Fibroblast of skin of scalp (primary cell): ENCODE measurements around the gene ALAS1.

Experiments
- DNase-seq: peaks from one replicate; pipeline ENCODE4 v3.0.0-alpha.2; 2013

The ALAS1 gene

DNA sequence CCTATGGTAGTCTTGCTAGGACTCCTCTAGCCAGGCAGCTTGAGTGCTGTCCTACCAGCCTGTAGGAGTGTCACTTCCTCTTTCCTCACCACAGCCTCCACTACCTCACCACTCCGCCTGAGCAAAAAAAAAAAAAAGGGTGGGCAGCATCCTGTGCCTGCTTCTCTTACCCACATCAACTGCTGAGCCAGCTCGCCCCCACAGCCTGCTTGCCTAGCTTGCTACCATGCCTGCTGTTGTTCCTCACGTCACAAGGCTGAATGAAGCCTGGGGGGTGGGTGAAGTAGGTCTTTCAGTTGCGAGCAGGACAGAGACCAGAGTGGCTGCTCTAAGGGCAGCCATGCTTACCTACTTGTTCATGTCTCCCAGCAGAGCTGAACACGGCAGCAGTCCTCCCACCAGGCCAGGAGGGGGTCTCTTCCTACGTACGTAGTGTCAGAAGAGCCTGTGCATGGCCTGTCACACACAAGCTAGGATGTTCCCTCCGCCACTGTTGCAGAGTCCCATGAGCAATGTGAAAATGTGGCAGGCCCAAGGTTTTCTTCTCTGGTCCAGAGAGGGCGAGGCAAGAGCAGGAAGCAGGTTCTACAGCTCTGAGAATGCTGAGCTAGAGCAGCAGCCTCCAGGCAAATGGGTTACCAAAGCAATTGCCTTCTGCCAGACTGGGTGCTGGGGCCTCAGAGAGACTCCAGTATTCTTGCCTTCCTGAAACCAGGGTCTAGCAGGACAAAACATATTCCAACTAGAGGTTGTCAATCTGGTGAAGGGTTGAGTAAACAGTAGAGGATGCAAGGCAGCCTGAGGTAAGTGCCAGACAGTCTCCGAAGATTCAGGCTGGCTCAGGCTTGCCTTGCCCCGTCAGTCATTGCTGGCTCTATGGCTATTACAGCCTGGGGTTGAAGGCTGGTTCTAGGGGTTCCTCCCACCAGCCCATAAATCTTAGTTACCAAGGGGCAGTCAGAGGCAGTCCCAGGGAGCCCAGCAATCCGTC is 55.6 kb downstream of the ALAS1 start:
- DNase-seq: no peak

DNA sequence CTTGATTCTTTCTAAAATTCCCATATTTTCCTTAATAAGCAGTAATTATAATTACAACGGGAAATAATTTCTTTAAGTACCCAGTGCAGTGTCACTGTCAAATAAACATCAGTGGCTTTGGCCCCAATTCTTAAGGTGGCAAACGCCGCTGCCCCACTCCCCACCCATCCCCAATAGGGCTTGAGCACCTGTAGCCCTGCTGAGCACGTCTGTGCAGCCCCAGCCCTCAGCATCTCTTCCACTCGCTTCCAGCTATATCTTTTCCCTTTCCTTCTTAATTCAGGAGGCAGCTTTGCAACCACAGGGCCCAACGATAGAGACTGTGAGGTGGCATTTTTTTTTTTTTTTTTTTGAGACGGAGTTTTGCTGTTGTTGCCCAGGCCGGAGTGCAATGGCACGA is 56.6 kb downstream of the ALAS1 start:
- DNase-seq: no peak

DNA sequence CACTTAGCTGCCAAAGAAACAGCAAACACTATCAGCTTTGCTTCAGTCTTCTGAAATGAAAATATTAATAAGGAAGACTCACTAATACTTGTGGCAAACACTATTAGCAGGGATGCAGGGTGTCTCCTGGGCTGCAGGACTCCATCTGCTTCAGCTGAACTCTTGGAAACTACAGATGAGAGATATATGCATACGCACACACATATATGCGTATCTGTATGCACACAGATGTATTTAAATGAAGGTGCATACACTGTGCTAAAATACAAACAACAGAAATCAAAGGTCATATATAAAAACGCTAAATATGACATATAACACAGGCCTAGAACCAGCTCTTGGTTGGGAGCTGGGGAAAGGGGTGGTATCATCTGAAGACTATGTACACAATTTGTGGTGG is 58.2 kb downstream of the ALAS1 start:
- DNase-seq: no peak

DNA sequence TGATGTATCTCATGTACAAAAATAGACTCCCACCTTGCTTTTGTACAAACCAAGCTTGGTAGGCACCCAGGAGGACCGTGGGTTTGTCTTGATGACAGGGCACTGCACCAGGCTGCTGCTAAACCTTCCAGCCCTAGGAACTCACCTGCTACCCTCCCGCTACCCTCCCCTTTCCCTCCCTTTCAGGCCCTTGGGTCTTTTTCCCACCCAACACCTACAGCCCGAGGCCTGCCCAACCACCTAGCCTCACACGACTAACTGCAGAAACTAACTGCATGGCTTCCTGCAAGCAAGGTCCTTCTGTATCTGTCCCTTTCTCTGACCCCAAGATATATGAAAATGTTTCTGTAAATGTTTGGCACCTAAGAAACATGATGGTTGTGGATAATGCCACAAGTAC is 58.7 kb downstream of the ALAS1 start:
- no peak for DNase-seq

DNA sequence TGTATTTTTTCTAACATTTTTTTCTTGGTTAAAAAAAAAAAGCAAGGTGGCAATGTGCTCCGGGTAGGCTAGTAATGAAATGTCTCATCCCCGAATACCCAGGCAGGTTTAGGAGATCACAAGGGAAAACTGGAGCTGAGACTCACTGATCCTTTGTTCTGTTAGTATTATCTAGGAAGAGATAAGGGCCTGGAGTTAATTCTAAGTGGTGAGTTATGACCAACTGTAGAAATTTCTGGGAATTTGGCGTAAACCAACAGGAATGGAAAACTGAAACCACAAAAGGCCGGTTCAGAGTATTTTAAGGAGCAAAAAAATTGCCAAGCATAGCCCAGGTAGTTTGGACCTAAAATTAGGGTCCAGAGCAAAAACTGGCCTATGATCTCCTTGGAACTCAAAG is 60.0 kb downstream of the ALAS1 start:
- no peak for DNase-seq

DNA sequence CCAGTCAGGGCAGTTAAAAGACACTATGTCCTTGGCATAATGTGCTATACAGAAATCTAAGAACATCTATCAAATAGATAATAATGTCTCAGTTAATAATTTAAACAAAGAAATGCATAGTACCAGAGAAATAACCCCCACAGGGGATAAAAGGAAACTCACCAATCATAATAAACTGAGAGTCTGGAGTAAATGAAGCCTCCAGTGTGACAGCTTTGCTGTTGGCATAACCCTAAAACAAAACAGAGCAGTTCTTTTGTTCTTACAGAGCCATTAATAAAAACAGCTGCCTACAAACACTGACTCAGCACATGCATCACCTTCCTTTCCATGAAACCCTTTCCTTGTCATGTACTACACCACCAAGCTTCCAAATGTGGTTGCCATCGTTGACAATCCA is 61.1 kb downstream of the ALAS1 start:
- DNase-seq: no peak

DNA sequence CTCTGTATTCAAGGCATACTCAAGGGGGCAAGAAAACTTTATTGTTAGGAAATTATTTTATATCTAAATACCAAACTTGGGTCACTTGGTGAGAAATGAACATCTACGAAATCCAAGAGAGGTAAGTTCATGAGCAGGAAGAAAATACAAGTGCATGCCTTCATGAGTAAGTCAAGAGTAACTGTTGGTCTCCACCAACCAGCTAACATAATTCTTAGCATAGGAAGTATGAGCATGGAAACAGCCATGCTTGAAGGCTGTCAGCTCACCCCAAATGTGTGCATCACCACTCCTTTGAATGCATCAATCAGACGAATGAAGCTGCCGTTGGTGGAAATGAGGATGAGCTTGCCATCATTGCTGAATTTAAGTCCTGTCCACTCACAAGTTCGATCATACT is 61.5 kb downstream of the ALAS1 start:
- DNase-seq: no peak

DNA sequence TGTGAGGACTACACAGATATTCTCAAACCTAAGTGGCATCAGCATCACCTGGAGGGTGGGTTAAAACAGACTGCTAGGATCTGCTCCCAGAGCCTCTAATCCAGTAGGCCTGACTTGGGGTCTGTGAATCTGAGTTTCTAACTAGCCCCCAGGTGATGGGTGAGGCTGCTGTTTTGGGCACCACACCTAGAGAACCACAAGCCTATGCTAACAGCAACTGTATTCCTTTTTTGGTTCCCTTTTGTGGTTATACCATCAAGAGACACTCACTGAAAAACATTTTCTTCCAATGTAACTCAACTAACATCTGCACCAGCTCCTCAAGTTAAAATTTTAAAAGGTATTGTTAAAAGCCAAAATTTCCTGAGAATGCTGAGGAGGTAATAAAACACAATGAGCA is 64.5 kb downstream of the ALAS1 start:
- DNase-seq: no peak
